ENCODE measurements around the gene RFT1. TPM values are rescaled to one million over a fixed set of nuclear protein-coding genes. Genes with fewer than 3 reads are reported as not detected.

The RFT1 gene
- total and polyA plus RNA-seq, 2 of the 13 experiments (the other 11 are each of a cell fraction or from before 2014, with no cell fraction given) = 23.2 to 37.0 TPM

GRCh38 chr3:53171064-53171418 lies 40.8 kb upstream of the RFT1 start (continued):
- 0 out of 2 replicates have a peak, but pooled peaks have one; percentile 20 for TF ChIP-seq ZNF687 (CRISPR knock-in tag; IDR thresholded peaks at IDR 0.05)
- TF ChIP-seq SALL2 (CRISPR knock-in tag; IDR thresholded peaks at IDR 0.05) = no peak
- TF ChIP-seq YY1 (IDR thresholded peaks at IDR 0.05; ENCODE audit: insufficient read depth, insufficient replicate concordance, low read depth, low read length) = peak; percentile 14
- TF ChIP-seq ZNF33B (CRISPR knock-in tag; IDR thresholded peaks at IDR 0.05) = no peak
- no peak for TF ChIP-seq ZBTB42 (CRISPR knock-in tag; IDR thresholded peaks at IDR 0.05)
- TF ChIP-seq ZFY (CRISPR knock-in tag; IDR thresholded peaks at IDR 0.05) = peak; percentile 27; the same call in 1 of the 2 replicates
- peak; percentile 46; the same call in 1 of the 2 replicates for TF ChIP-seq PHF21A (CRISPR knock-in tag; IDR thresholded peaks at IDR 0.05)
- TF ChIP-seq ZSCAN5A (CRISPR knock-in tag; IDR thresholded peaks at IDR 0.05; ENCODE audit: borderline replicate concordance) = no peak
- TF ChIP-seq TBX2 (CRISPR knock-in tag; IDR thresholded peaks at IDR 0.05; ENCODE audit: borderline replicate concordance) = 0 out of 2 replicates have a peak, but pooled peaks have one; percentile 7
- peak; percentile 21; the same call in 1 of the 2 replicates for TF ChIP-seq THRA (CRISPR knock-in tag; IDR thresholded peaks at IDR 0.05; ENCODE audit: borderline replicate concordance)
- no peak for TF ChIP-seq STAT5B (CRISPR knock-in tag; IDR thresholded peaks at IDR 0.05)
- peak; percentile 86 for TF ChIP-seq HNRNPL (IDR thresholded peaks at IDR 0.05; ENCODE audit: low read depth, low read length)
- peak; percentile 32; the same call in 1 of the 2 replicates for TF ChIP-seq ZFP91 (CRISPR knock-in tag; IDR thresholded peaks at IDR 0.05; ENCODE audit: borderline replicate concordance)
- TF ChIP-seq ZBTB33 (CRISPR knock-in tag; IDR thresholded peaks at IDR 0.05) = 0 out of 2 replicates have a peak, but pooled peaks have one; percentile 4
- no peak for TF ChIP-seq ZNF614 (CRISPR knock-in tag; IDR thresholded peaks at IDR 0.05; ENCODE audit: borderline replicate concordance)
- no peak for TF ChIP-seq ZNF589 (CRISPR knock-in tag; conservative IDR thresholded peaks at IDR 0.05)
